Progenitor cell of endocrine pancreas (in vitro differentiated cells): Measurements from ENCODE around the gene EFL1. TPM values are rescaled to one million over a fixed set of nuclear protein-coding genes. Genes with fewer than 3 reads are reported as not detected.

Experiments
- DNase-seq: peaks from one replicate; pipeline ENCODE4 v3.0.0; 2021; ENCODE audit warnings: low spot score; ENCODE audit not compliant: unreplicated experiment
- H3K27ac Mint-ChIP-seq: 2 replicates; pipeline ENCODE4 v1.8.0; 2021; ENCODE audit warnings: mild to moderate bottlenecking, moderate library complexity, mixed read lengths
- H3K27me3 Mint-ChIP-seq: 2 replicates; pipeline ENCODE4 v1.8.0; 2021; ENCODE audit warnings: mixed read lengths
- H3K36me3 Mint-ChIP-seq: 2 replicates; pipeline ENCODE4 v1.8.0; 2022; ENCODE audit warnings: mixed read lengths; ENCODE audit not compliant: insufficient read depth
- H3K4me1 Mint-ChIP-seq: 2 replicates; pipeline ENCODE4 v1.8.0; 2021; ENCODE audit warnings: low read depth, mixed read lengths
- H3K4me3 Mint-ChIP-seq: 2 replicates; pipeline ENCODE4 v1.8.0; 2021; ENCODE audit warnings: low read depth, mild to moderate bottlenecking, moderate library complexity, mixed read lengths
- H3K9me3 Mint-ChIP-seq: 2 replicates; pipeline ENCODE4 v1.8.0; 2021; ENCODE audit warnings: low read depth, mixed read lengths
- total RNA-seq: library from RNA; stranded (reverse); gene quantifications from 2 replicates; pipeline ENCODE4 v1.2.1, GENCODE V29; 2021
- TF ChIP-seq, protein P1 (sequence below): fragments of 200-600 bp; sonication (generic); IDR thresholded peaks from one replicate; pipeline ENCODE4 v1.5.0; 2021; ENCODE audit warnings: antibody characterized with exemption, mild to moderate bottlenecking; ENCODE audit not compliant: unreplicated experiment

Gene EFL1
- total RNA-seq, 1 donor from 2014 or later, result 31.1 TPM

DNA sequence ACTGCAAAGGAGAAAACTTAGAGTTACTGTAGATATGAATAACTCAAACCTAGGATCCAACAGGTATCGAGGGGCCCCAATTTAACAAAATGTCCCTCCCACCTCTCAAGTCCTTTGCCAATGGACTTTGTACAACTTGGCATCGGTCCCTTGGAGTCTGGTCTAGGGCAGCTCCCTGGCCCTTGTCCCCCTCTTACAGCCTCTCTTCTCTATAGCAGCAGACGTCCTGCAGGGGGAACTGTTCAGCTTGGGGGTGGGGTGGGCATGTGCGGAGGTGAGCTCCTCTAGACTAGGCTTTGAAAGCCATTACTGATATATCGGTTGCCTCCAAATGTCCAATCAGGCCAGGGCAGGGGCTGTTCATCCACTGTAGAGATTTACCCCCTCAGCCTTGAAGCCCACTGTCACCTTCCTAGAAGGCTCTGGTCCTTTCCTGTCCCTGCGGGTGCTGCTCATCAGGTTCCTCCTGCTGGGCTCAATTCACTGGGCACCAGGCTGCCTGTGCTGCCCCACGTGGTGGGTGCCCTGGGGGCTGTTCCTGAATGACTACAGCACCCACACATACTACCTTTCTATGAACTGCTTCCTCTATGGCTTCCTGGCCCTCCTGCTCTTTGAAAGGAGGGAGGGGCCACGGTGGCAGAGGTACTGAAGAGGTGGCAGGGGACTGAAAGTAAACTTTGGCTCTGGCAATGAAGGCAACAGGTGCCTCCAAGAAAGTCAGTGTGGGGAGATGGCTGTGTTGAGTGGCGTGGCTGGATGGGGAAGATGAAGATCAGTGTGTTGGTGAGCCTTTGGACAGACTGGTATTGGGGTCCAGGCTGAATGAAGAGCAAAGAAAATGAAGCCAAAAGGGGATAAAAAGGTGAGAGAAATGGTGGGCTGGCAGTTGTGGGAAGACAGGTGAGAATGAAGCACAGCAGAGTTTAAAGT lies 137.9 kb downstream of the EFL1 start:
- Mint-ChIP-seq H3K4me3 (no peak overlapping the region), H3K27me3 (no peaks in the 10 kb centered on the region), H3K36me3 (peaks cover 6% of the 10 kb centered on the region), H3K4me1 (peaks cover 3% of the 10 kb centered on the region), H3K27ac (no peak overlapping the region), H3K9me3 (no peaks in the 10 kb centered on the region)
- no peak for DNase-seq
- TF ChIP-seq, protein P1, sequence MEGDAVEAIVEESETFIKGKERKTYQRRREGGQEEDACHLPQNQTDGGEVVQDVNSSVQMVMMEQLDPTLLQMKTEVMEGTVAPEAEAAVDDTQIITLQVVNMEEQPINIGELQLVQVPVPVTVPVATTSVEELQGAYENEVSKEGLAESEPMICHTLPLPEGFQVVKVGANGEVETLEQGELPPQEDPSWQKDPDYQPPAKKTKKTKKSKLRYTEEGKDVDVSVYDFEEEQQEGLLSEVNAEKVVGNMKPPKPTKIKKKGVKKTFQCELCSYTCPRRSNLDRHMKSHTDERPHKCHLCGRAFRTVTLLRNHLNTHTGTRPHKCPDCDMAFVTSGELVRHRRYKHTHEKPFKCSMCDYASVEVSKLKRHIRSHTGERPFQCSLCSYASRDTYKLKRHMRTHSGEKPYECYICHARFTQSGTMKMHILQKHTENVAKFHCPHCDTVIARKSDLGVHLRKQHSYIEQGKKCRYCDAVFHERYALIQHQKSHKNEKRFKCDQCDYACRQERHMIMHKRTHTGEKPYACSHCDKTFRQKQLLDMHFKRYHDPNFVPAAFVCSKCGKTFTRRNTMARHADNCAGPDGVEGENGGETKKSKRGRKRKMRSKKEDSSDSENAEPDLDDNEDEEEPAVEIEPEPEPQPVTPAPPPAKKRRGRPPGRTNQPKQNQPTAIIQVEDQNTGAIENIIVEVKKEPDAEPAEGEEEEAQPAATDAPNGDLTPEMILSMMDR, result no peak

DNA sequence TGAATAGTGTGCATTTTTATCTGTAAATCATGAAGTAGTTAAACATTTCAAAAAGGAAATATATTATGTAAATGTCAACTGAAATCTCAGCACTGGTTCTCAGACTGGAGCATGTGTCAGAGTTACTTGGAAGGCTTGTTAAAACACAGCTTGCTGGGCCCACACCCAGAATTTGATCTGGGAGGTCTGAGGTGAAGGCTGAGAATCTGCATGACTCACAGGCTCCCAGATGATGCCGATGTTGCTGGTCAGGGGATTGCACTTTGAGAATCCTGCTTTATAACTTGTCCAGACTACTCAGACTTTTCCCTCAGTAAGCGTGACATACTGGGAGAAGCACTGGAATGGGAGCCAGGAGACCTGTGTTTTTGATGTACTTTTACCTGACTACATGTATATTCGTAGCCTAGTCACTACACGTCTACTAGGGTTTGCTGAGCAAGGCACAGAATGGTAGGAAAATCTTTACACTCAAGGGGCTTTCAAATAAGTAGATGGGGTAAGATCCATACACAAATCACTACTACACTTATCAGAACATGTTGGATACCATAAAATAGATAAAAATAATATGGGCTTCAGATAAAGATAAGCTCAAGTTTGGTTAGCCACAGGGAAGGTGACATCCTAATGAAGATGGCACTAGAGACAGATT lies 139.7 kb downstream of the EFL1 start:
- H3K27me3 Mint-ChIP-seq, result no peaks in the 10 kb centered on the region
- H3K9me3 Mint-ChIP-seq, result no peaks in the 10 kb centered on the region
- DNase-seq, result no peak
- TF ChIP-seq, protein P1, result no peak
- H3K36me3 Mint-ChIP-seq, result peaks cover 6% of the 10 kb centered on the region
- peaks cover 1% of the 10 kb centered on the region for H3K4me1 Mint-ChIP-seq
- no peak overlapping the region for H3K4me3 Mint-ChIP-seq
- no peak overlapping the region for H3K27ac Mint-ChIP-seq

DNA sequence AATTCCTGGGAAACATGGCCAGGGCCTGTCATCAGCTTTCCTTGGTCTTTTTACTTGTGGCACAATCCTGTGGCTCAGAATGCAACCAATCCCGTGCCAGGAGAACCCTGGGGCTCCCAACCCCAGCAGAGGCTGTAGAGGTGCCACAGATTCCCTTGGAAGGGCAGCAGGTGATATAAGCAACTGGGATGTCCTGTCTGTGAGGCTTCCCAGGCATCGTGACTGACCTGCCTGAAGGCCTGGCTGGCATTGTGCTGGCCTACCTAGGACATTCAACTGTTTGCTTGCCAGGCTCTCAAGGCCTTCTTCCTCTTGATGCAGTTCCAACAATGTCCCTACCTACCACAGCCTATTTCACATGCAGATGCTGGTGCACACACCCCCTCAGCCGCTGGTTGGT lies 144.5 kb downstream of the EFL1 start:
- Mint-ChIP-seq H3K4me3 (no peak overlapping the region), H3K36me3 (no peaks in the 10 kb centered on the region), H3K9me3 (no peaks in the 10 kb centered on the region), H3K27me3 (no peaks in the 10 kb centered on the region), H3K27ac (no peak overlapping the region), H3K4me1 (no peaks in the 10 kb centered on the region)
- TF ChIP-seq, protein P1, result no peak
- DNase-seq, result no peak

DNA sequence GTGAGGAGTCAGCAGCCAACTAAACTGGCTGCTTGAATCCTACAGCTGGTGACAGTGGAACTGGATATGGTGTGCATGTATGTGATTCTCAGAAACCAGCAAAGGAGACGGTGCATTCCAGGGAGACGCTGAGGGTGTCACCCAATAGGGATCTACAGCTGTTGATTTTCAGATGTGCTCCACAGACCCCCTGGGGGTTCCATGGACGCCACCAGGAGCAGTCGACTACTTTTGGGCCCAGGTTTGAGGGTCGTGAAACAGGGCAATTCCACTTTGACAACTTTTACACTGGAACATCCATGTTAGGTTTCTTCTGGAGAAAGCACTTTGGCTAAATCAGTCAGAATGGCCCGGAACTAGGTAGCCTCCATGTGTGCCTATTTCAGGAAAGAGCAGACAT lies 145.2 kb downstream of the EFL1 start:
- Mint-ChIP-seq H3K9me3 (no peaks in the 10 kb centered on the region), H3K4me1 (no peaks in the 10 kb centered on the region), H3K36me3 (no peaks in the 10 kb centered on the region), H3K4me3 (no peak overlapping the region), H3K27ac (no peak overlapping the region), H3K27me3 (no peaks in the 10 kb centered on the region)
- no peak for DNase-seq
- TF ChIP-seq, protein P1, result no peak

DNA sequence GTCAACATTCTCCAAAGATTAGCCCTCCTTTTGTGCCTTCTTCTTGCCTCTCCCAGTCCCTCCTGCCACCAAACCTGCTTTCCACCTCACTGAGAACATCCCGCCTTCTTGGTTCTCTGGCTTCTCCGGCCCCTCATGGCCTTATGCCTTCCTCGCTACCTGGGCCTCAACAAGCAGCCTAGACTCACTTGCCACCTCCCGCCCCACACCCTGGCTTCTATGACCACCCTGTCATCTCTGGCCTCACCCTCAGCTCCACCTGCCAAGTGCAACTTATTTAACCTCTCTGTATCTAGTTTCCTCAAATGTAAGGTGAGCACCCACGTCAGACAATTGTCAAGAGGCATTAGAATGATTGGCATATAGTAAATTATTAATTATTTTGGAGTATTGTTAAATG lies 147.9 kb downstream of the EFL1 start:
- Mint-ChIP-seq H3K4me3 (no peak overlapping the region), H3K27ac (no peak overlapping the region), H3K27me3 (peaks cover 4% of the 10 kb centered on the region), H3K4me1 (no peaks in the 10 kb centered on the region), H3K9me3 (peaks cover 3% of the 10 kb centered on the region), H3K36me3 (no peaks in the 10 kb centered on the region)
- no peak for DNase-seq
- TF ChIP-seq, protein P1, result no peak
